B cell (primary cell): Measurements from ENCODE around the gene ARMC9.

ENCODE experiments used
- CTCF ChIP-seq: fragments of 200-600 bp; IDR thresholded peaks from one replicate; pipeline ENCODE4 v1.8.0; 2022; ENCODE audit warnings: antibody characterized with exemption, mild to moderate bottlenecking
- EZH2 ChIP-seq: IDR thresholded peaks from 2 replicates; pipeline ENCODE4 v1.6.1; 2012; ENCODE audit warnings: borderline replicate concordance, low read depth, mild to moderate bottlenecking, moderate library complexity, low read length; ENCODE audit not compliant: insufficient read depth, poor library complexity, severe bottlenecking

- no peak for TF ChIP-seq CTCF
- TF ChIP-seq EZH2, result no peak
Measured at GRCh38 chr2:231395188-231396057, 197.0 kb downstream of the ARMC9 start, which contains the start of gene B3GNT7.
